Mesendoderm (in vitro differentiated cells): ENCODE results near the gene GALNT9.

Source experiments
- DNase-seq: peaks from one replicate; pipeline ENCODE4 v3.0.0; 2013
- H2AK5ac ChIP-seq: 2 replicates; pipeline ENCODE4 v1.6.1; 2013; ENCODE audit warnings: low read length, inconsistent platforms
- H2BK120ac ChIP-seq: 2 replicates; pipeline ENCODE4 v1.6.1; 2013; ENCODE audit warnings: low read depth, mild to moderate bottlenecking, low read length, moderate library complexity, mixed read lengths
- H2BK15ac ChIP-seq: replicated peaks from 2 replicates; pipeline ENCODE4 v1.6.1; 2013; ENCODE audit warnings: low read depth, mild to moderate bottlenecking, moderate library complexity
- H2BK5ac ChIP-seq: 2 replicates; pipeline ENCODE4 v1.6.1; 2013; ENCODE audit warnings: low read length, inconsistent platforms
- H3K18ac ChIP-seq: 2 replicates; pipeline ENCODE4 v1.6.1; 2013; ENCODE audit warnings: mild to moderate bottlenecking, low read length, mixed read lengths
- H3K23ac ChIP-seq: one replicate; pipeline ENCODE4 v1.6.1; 2013; ENCODE audit warnings: low read length
- H3K27ac ChIP-seq: 2 replicates; pipeline ENCODE4 v1.5.1; 2013; ENCODE audit warnings: low read depth, mild to moderate bottlenecking, inconsistent platforms, low read length, moderate library complexity
- H3K27me3 ChIP-seq: 2 replicates; pipeline ENCODE4 v1.6.1; 2013; ENCODE audit warnings: low read length, control low read depth, mild to moderate bottlenecking, inconsistent platforms; ENCODE audit not compliant: insufficient read depth, poor library complexity
- H3K36me3 ChIP-seq: 2 replicates; pipeline ENCODE4 v1.6.1; 2013; ENCODE audit warnings: low read length, inconsistent platforms; ENCODE audit not compliant: control insufficient read depth, insufficient read depth
- H3K4ac ChIP-seq: one replicate; pipeline ENCODE4 v1.6.1; 2013; ENCODE audit warnings: low read depth, mild to moderate bottlenecking, low read length, moderate library complexity
- H3K4me1 ChIP-seq: 2 replicates; pipeline ENCODE4 v1.6.1; 2013; ENCODE audit warnings: low read depth, low read length, inconsistent platforms; ENCODE audit not compliant: control insufficient read depth
- H3K4me2 ChIP-seq: 2 replicates; pipeline ENCODE4 v1.6.1; 2013; ENCODE audit warnings: low read length
- H3K4me3 ChIP-seq: 2 replicates; pipeline ENCODE4 v1.5.1; 2013; ENCODE audit warnings: mild to moderate bottlenecking, low read length
- H3K56ac ChIP-seq: one replicate; pipeline ENCODE4 v1.6.1; 2013; ENCODE audit warnings: low read length
- H3K79me1 ChIP-seq: 2 replicates; pipeline ENCODE4 v1.6.1; 2013; ENCODE audit warnings: low read length, inconsistent platforms
- H3K79me2 ChIP-seq: 2 replicates; pipeline ENCODE4 v1.6.1; 2013; ENCODE audit warnings: mild to moderate bottlenecking, low read length; ENCODE audit not compliant: control insufficient read depth, insufficient read depth
- H3K9ac ChIP-seq: 2 replicates; pipeline ENCODE4 v1.6.1; 2013; ENCODE audit warnings: low read length, inconsistent platforms
- H4K5ac ChIP-seq: one replicate; pipeline ENCODE4 v1.6.1; 2013; ENCODE audit warnings: low read length
- H4K8ac ChIP-seq: one replicate; pipeline ENCODE4 v1.6.1; 2013; ENCODE audit warnings: low read depth, mild to moderate bottlenecking, control low read depth, low read length, moderate library complexity
- WGBS: extraction: QIAGEN DNeasy Blood & Tissue Kit; methylation state at CpG from one replicate; pipeline ENCODE4 v1.1.7; 2013; ENCODE audit warnings: low lambda C conversion rate, missing lambda C conversion rate; ENCODE audit not compliant: insufficient coverage; ENCODE audit errors: extremely low coverage; 5-methylcytosine and 5-hydroxymethylcytosine counted together

The GALNT9 gene

GRCh38 chr12:132174839-132175490, 154.4 kb downstream of the GALNT9 start:
- no peak overlapping the region for H3K4me2 ChIP-seq
- no peak overlapping the region for H3K23ac ChIP-seq
- H3K4me3 ChIP-seq: no peak overlapping the region
- no peak for DNase-seq
- H4K5ac ChIP-seq: no peak overlapping the region
- H2BK5ac ChIP-seq: no peak overlapping the region
- no peak overlapping the region for H3K4ac ChIP-seq
- H3K27ac ChIP-seq: no peak overlapping the region
- H3K4me1 ChIP-seq: no peaks in the 10 kb centered on the region
- no peak overlapping the region for H4K8ac ChIP-seq
- H3K79me2 ChIP-seq: no peaks in the 10 kb centered on the region
- H2AK5ac ChIP-seq: no peak overlapping the region
- H2BK15ac ChIP-seq: no peak overlapping the region
- no peaks in the 10 kb centered on the region for H3K27me3 ChIP-seq
- WGBS: no CpG with 5 or more reads among the region's 25 CpGs
- no peak overlapping the region for H3K56ac ChIP-seq
- H2BK120ac ChIP-seq: no peak overlapping the region
- no peak overlapping the region for H3K9ac ChIP-seq
- no peaks in the 10 kb centered on the region for H3K79me1 ChIP-seq
- H3K36me3 ChIP-seq: no peaks in the 10 kb centered on the region
- no peak overlapping the region for H3K18ac ChIP-seq

- H3K79me2 ChIP-seq: no peaks in the 10 kb centered on the region
- H3K4me3 ChIP-seq: no peak overlapping the region
- no peaks in the 10 kb centered on the region for H3K4me1 ChIP-seq
- no peaks in the 10 kb centered on the region for H3K36me3 ChIP-seq
- no peak overlapping the region for H2BK5ac ChIP-seq
- H3K4ac ChIP-seq: no peak overlapping the region
- H3K9ac ChIP-seq: no peak overlapping the region
- no peak overlapping the region for H3K4me2 ChIP-seq
- WGBS: no CpG with 5 or more reads among the region's 30 CpGs
- H3K18ac ChIP-seq: no peak overlapping the region
- H2BK15ac ChIP-seq: no peak overlapping the region
- H4K5ac ChIP-seq: no peak overlapping the region
- DNase-seq: no peak
- no peak overlapping the region for H2BK120ac ChIP-seq
- H3K79me1 ChIP-seq: no peaks in the 10 kb centered on the region
- H2AK5ac ChIP-seq: no peak overlapping the region
- H3K27me3 ChIP-seq: no peaks in the 10 kb centered on the region
- no peak overlapping the region for H3K56ac ChIP-seq
- no peak overlapping the region for H3K27ac ChIP-seq
- no peak overlapping the region for H4K8ac ChIP-seq
- H3K23ac ChIP-seq: no peak overlapping the region
Observed at GRCh38 chr12:132174015-132174838, 155.2 kb downstream of the GALNT9 start.

- Histone ChIP-seq H3K79me2 (no peaks in the 10 kb centered on the region), H3K27me3 (no peaks in the 10 kb centered on the region), H3K4me3 (no peak overlapping the region), H3K36me3 (no peaks in the 10 kb centered on the region), H3K27ac (no peak overlapping the region), H2BK120ac (no peak overlapping the region), H4K5ac (no peak overlapping the region), H3K9ac (no peak overlapping the region), H2BK5ac (no peak overlapping the region), H3K56ac (no peak overlapping the region), H3K79me1 (no peaks in the 10 kb centered on the region), H3K23ac (no peak overlapping the region), H4K8ac (no peak overlapping the region), H3K4me2 (no peak overlapping the region), H3K18ac (no peak overlapping the region), H3K4ac (no peak overlapping the region), H2BK15ac (no peak overlapping the region), H2AK5ac (no peak overlapping the region), H3K4me1 (no peaks in the 10 kb centered on the region)
- DNase-seq: no peak
- WGBS: no CpG with 5 or more reads among the region's 35 CpGs
Observed at GRCh38 chr12:132173135-132174014, 156.0 kb downstream of the GALNT9 start.

GRCh38 chr12:132172619-132173018, 156.8 kb downstream of the GALNT9 start:
- no peak overlapping the region for H3K9ac ChIP-seq
- no CpG with 5 or more reads among the region's 15 CpGs for WGBS
- H3K23ac ChIP-seq: no peak overlapping the region

GRCh38 chr12:132171968-132172521, 157.3 kb downstream of the GALNT9 start:
- Histone ChIP-seq H3K36me3 (no peaks in the 10 kb centered on the region), H2BK5ac (no peak overlapping the region), H3K4me3 (no peak overlapping the region), H2BK120ac (no peak overlapping the region), H3K4me1 (no peaks in the 10 kb centered on the region), H3K79me2 (no peaks in the 10 kb centered on the region), H4K5ac (no peak overlapping the region), H4K8ac (no peak overlapping the region), H3K4me2 (no peak overlapping the region), H3K79me1 (no peaks in the 10 kb centered on the region), H3K23ac (no peak overlapping the region), H3K27ac (no peak overlapping the region), H2BK15ac (no peak overlapping the region), H2AK5ac (no peak overlapping the region), H3K18ac (no peak overlapping the region), H3K27me3 (no peaks in the 10 kb centered on the region), H3K4ac (no peak overlapping the region), H3K9ac (no peak overlapping the region), H3K56ac (no peak overlapping the region)
- DNase-seq: no peak
- WGBS: no CpG with 5 or more reads among the region's 28 CpGs

More at GRCh38 chr12:132172619-132173018, 156.8 kb downstream of the GALNT9 start:
- Histone ChIP-seq H3K4me1 (no peaks in the 10 kb centered on the region), H4K8ac (no peak overlapping the region), H3K4me3 (no peak overlapping the region), H3K79me1 (no peaks in the 10 kb centered on the region), H3K36me3 (no peaks in the 10 kb centered on the region), H3K4ac (no peak overlapping the region), H2BK15ac (no peak overlapping the region), H3K56ac (no peak overlapping the region), H3K18ac (no peak overlapping the region), H2BK120ac (no peak overlapping the region), H4K5ac (no peak overlapping the region), H2AK5ac (no peak overlapping the region), H3K27ac (no peak overlapping the region), H3K4me2 (no peak overlapping the region), H3K27me3 (no peaks in the 10 kb centered on the region), H3K79me2 (no peaks in the 10 kb centered on the region), H2BK5ac (no peak overlapping the region)
- no peak for DNase-seq
